ENCODE measurements around the gene ULK4.

ULK4 gene

GRCh38 chr3:41213588-41213987 is 748.3 kb downstream of the ULK4 start:
- H3K4me3 ChIP-seq (ENCODE audit: low read length in 2 of 2) = no peak overlapping the region
- H3K4me1 ChIP-seq (ENCODE audit: control insufficient read depth, insufficient read depth, low read length) = peaks cover 2% of the 10 kb centered on the region

GRCh38 chr3:41212088-41212487 is 749.8 kb downstream of the ULK4 start:
- Histone ChIP-seq H3K4me1 (ENCODE audit: control insufficient read depth, insufficient read depth, low read length) (peaks cover 5% of the 10 kb centered on the region), H3K9me3 (ENCODE audit: control insufficient read depth in 2 of 2, low read length in 2 of 2) (no peaks in the 10 kb centered on the region), H3K4me3 (ENCODE audit: low read length in 2 of 2) (no peak overlapping the region), H3K9ac (ENCODE audit: low read length in 2 of 2) (no peak overlapping the region), H3K27me3 (ENCODE audit: control insufficient read depth in 1 of 2, insufficient read depth in 2 of 2, low read length in 2 of 2) (no peaks in the 10 kb centered on the region), H3K27ac (ENCODE audit: low read length) (no peak overlapping the region), H3K36me3 (ENCODE audit: control insufficient read depth in 2 of 2, insufficient read depth in 2 of 2, low read length in 2 of 2) (no peaks in the 10 kb centered on the region)

More at GRCh38 chr3:41213588-41213987, 748.3 kb downstream of the ULK4 start:
- Histone ChIP-seq H3K36me3 (ENCODE audit: control insufficient read depth in 2 of 2, insufficient read depth in 2 of 2, low read length in 2 of 2) (no peaks in the 10 kb centered on the region), H3K27me3 (ENCODE audit: control insufficient read depth in 1 of 2, insufficient read depth in 2 of 2, low read length in 2 of 2) (no peaks in the 10 kb centered on the region), H3K9ac (ENCODE audit: low read length in 2 of 2) (no peak overlapping the region), H3K27ac (ENCODE audit: low read length) (no peak overlapping the region), H3K9me3 (ENCODE audit: control insufficient read depth in 2 of 2, low read length in 2 of 2) (no peaks in the 10 kb centered on the region)

- H3K27me3 ChIP-seq (ENCODE audit: control insufficient read depth in 1 of 2, insufficient read depth in 2 of 2, low read length in 2 of 2) = no peaks in the 10 kb centered on the region
- no peak overlapping the region for H3K9ac ChIP-seq (ENCODE audit: low read length in 2 of 2)
- H3K36me3 ChIP-seq (ENCODE audit: control insufficient read depth in 2 of 2, insufficient read depth in 2 of 2, low read length in 2 of 2) = no peaks in the 10 kb centered on the region
- H3K4me1 ChIP-seq (ENCODE audit: control insufficient read depth, insufficient read depth, low read length) = peaks cover 5% of the 10 kb centered on the region
- H3K27ac ChIP-seq (ENCODE audit: low read length) = no peak overlapping the region
- H3K4me3 ChIP-seq (ENCODE audit: low read length in 2 of 2) = no peak overlapping the region
- H3K9me3 ChIP-seq (ENCODE audit: control insufficient read depth in 2 of 2, low read length in 2 of 2) = no peaks in the 10 kb centered on the region
These were observed 750.9 kb downstream of the ULK4 start for GRCh38 chr3:41210966-41211365.

- Histone ChIP-seq H3K4me1 (ENCODE audit: control insufficient read depth, insufficient read depth, low read length) (peaks cover 5% of the 10 kb centered on the region), H3K9ac (ENCODE audit: low read length in 2 of 2) (no peak overlapping the region), H3K9me3 (ENCODE audit: control insufficient read depth in 2 of 2, low read length in 2 of 2) (no peaks in the 10 kb centered on the region), H3K27ac (ENCODE audit: low read length) (no peak overlapping the region), H3K36me3 (ENCODE audit: control insufficient read depth in 2 of 2, insufficient read depth in 2 of 2, low read length in 2 of 2) (no peaks in the 10 kb centered on the region), H3K4me3 (ENCODE audit: low read length in 2 of 2) (no peak overlapping the region), H3K27me3 (ENCODE audit: control insufficient read depth in 1 of 2, insufficient read depth in 2 of 2, low read length in 2 of 2) (no peaks in the 10 kb centered on the region)
These were observed 752.3 kb downstream of the ULK4 start for GRCh38 chr3:41209646-41210045.

- Histone ChIP-seq H3K9ac (ENCODE audit: low read length in 2 of 2) (no peak overlapping the region), H3K9me3 (ENCODE audit: control insufficient read depth in 2 of 2, low read length in 2 of 2) (no peaks in the 10 kb centered on the region), H3K4me1 (ENCODE audit: control insufficient read depth, insufficient read depth, low read length) (peaks cover 5% of the 10 kb centered on the region), H3K27ac (ENCODE audit: low read length) (no peak overlapping the region), H3K36me3 (ENCODE audit: control insufficient read depth in 2 of 2, insufficient read depth in 2 of 2, low read length in 2 of 2) (no peaks in the 10 kb centered on the region), H3K4me3 (ENCODE audit: low read length in 2 of 2) (no peak overlapping the region), H3K27me3 (ENCODE audit: control insufficient read depth in 1 of 2, insufficient read depth in 2 of 2, low read length in 2 of 2) (no peaks in the 10 kb centered on the region)
These were observed 753.2 kb downstream of the ULK4 start for GRCh38 chr3:41208507-41209220.

GRCh38 chr3:41207355-41207754 is 754.5 kb downstream of the ULK4 start:
- no peak overlapping the region for H3K27ac ChIP-seq (ENCODE audit: low read length)
- no peak overlapping the region for H3K9ac ChIP-seq (ENCODE audit: low read length in 2 of 2)
- H3K36me3 ChIP-seq (ENCODE audit: control insufficient read depth in 2 of 2, insufficient read depth in 2 of 2, low read length in 2 of 2) = no peaks in the 10 kb centered on the region
- H3K4me3 ChIP-seq (ENCODE audit: low read length in 2 of 2) = no peak overlapping the region
- no peaks in the 10 kb centered on the region for H3K27me3 ChIP-seq (ENCODE audit: control insufficient read depth in 1 of 2, insufficient read depth in 2 of 2, low read length in 2 of 2)
- H3K9me3 ChIP-seq (ENCODE audit: control insufficient read depth in 2 of 2, low read length in 2 of 2) = no peaks in the 10 kb centered on the region
- peaks cover 3% of the 10 kb centered on the region for H3K4me1 ChIP-seq (ENCODE audit: control insufficient read depth, insufficient read depth, low read length)

GRCh38 chr3:41205591-41205990 is 756.3 kb downstream of the ULK4 start:
- no peak overlapping the region for H3K9ac ChIP-seq (ENCODE audit: low read length in 2 of 2)
- no peaks in the 10 kb centered on the region for H3K27me3 ChIP-seq (ENCODE audit: control insufficient read depth in 1 of 2, insufficient read depth in 2 of 2, low read length in 2 of 2)
- H3K36me3 ChIP-seq (ENCODE audit: control insufficient read depth in 2 of 2, insufficient read depth in 2 of 2, low read length in 2 of 2) = no peaks in the 10 kb centered on the region
- H3K9me3 ChIP-seq (ENCODE audit: control insufficient read depth in 2 of 2, low read length in 2 of 2) = no peaks in the 10 kb centered on the region
- H3K27ac ChIP-seq (ENCODE audit: low read length) = no peak overlapping the region
- H3K4me1 ChIP-seq (ENCODE audit: control insufficient read depth, insufficient read depth, low read length) = peaks cover 3% of the 10 kb centered on the region
- H3K4me3 ChIP-seq (ENCODE audit: low read length in 2 of 2) = no peak overlapping the region

GRCh38 chr3:41204369-41204768 is 757.5 kb downstream of the ULK4 start:
- no peak overlapping the region for H3K4me3 ChIP-seq (ENCODE audit: low read length in 2 of 2)
- H3K27ac ChIP-seq (ENCODE audit: low read length) = no peak overlapping the region
- H3K9me3 ChIP-seq (ENCODE audit: control insufficient read depth in 2 of 2, low read length in 2 of 2) = no peaks in the 10 kb centered on the region
- H3K9ac ChIP-seq (ENCODE audit: low read length in 2 of 2) = no peak overlapping the region
- peaks cover 3% of the 10 kb centered on the region for H3K4me1 ChIP-seq (ENCODE audit: control insufficient read depth, insufficient read depth, low read length)
- no peaks in the 10 kb centered on the region for H3K36me3 ChIP-seq (ENCODE audit: control insufficient read depth in 2 of 2, insufficient read depth in 2 of 2, low read length in 2 of 2)
- H3K27me3 ChIP-seq (ENCODE audit: control insufficient read depth in 1 of 2, insufficient read depth in 2 of 2, low read length in 2 of 2) = no peaks in the 10 kb centered on the region

GRCh38 chr3:41202834-41203345 is 759.0 kb downstream of the ULK4 start:
- Histone ChIP-seq H3K4me1 (ENCODE audit: control insufficient read depth, insufficient read depth, low read length) (peaks cover 3% of the 10 kb centered on the region), H3K9ac (ENCODE audit: low read length in 2 of 2) (no peak overlapping the region), H3K4me3 (ENCODE audit: low read length in 2 of 2) (peak overlapping the region; percentile 38 to 91), H3K36me3 (ENCODE audit: control insufficient read depth in 2 of 2, insufficient read depth in 2 of 2, low read length in 2 of 2) (no peaks in the 10 kb centered on the region), H3K27ac (ENCODE audit: low read length) (no peak overlapping the region), H3K9me3 (ENCODE audit: control insufficient read depth in 2 of 2, low read length in 2 of 2) (no peaks in the 10 kb centered on the region), H3K27me3 (ENCODE audit: control insufficient read depth in 1 of 2, insufficient read depth in 2 of 2, low read length in 2 of 2) (no peaks in the 10 kb centered on the region)

GRCh38 chr3:41202075-41202833 is 759.6 kb downstream of the ULK4 start:
- Histone ChIP-seq H3K9ac (ENCODE audit: low read length in 2 of 2) (no peak overlapping the region), H3K9me3 (ENCODE audit: control insufficient read depth in 2 of 2, low read length in 2 of 2) (no peaks in the 10 kb centered on the region), H3K27ac (ENCODE audit: low read length) (no peak overlapping the region), H3K4me3 (ENCODE audit: low read length in 2 of 2) (peak overlapping the region; percentile 38 to 91), H3K4me1 (ENCODE audit: control insufficient read depth, insufficient read depth, low read length) (peaks cover under 1% of the 10 kb centered on the region), H3K27me3 (ENCODE audit: control insufficient read depth in 1 of 2, insufficient read depth in 2 of 2, low read length in 2 of 2) (no peaks in the 10 kb centered on the region), H3K36me3 (ENCODE audit: control insufficient read depth in 2 of 2, insufficient read depth in 2 of 2, low read length in 2 of 2) (no peaks in the 10 kb centered on the region)

GRCh38 chr3:41200669-41201021 is 761.3 kb downstream of the ULK4 start:
- Histone ChIP-seq H3K4me3 (ENCODE audit: low read length in 2 of 2) (peak overlapping the region; percentile 91 to 98), H3K27ac (ENCODE audit: low read length) (peak overlapping the region; percentile 18), H3K27me3 (ENCODE audit: control insufficient read depth in 1 of 2, insufficient read depth in 2 of 2, low read length in 2 of 2) (no peaks in the 10 kb centered on the region), H3K9ac (ENCODE audit: low read length in 2 of 2) (peak overlapping the region; percentile 63 to 75), H3K4me1 (ENCODE audit: control insufficient read depth, insufficient read depth, low read length) (no peaks in the 10 kb centered on the region), H3K36me3 (ENCODE audit: control insufficient read depth in 2 of 2, insufficient read depth in 2 of 2, low read length in 2 of 2) (no peaks in the 10 kb centered on the region), H3K9me3 (ENCODE audit: control insufficient read depth in 2 of 2, low read length in 2 of 2) (no peaks in the 10 kb centered on the region)

Measured in stomach smooth muscle (tissue), 2 donors.